Measurements from ENCODE around the gene LYPLAL1.

DNA sequence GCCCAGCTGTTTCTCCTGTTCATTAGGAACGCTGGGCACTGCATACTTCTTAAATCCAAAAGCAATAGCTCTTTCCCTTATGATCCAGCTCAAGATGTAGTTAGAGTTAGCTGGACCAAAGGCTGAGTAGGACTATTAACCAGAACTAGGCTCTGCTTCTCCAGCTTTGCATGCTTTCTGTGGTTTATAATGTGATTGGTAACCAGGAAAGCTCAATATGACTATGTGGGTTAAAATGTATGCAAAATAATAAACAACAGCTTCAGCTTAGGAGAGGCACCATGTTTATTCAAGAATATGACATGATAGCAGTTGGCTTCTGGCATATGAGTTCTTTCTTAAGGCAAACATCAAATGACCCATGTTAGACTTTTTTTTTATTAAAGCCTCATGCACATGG lies 73.8 kb downstream of the LYPLAL1 start:
- TF ChIP-seq HDAC2 (CRISPR knock-in tag; IDR thresholded peaks at IDR 0.05) (no peak), ZEB1 (IDR thresholded peaks at IDR 0.05; ENCODE audit: insufficient replicate concordance, low read depth) (no peak), ZMAT3 (CRISPR knock-in tag; conservative IDR thresholded peaks at IDR 0.05) (no peak), ZBTB7A (CRISPR knock-in tag; IDR thresholded peaks at IDR 0.05) (no peak), GABPA (IDR thresholded peaks at IDR 0.05; ENCODE audit: low read depth, low read length) (no peak), GABPA (CRISPR knock-in tag; IDR thresholded peaks at IDR 0.05; ENCODE audit: low read depth) (no peak)
- TF ChIP-seq, protein P1, sequence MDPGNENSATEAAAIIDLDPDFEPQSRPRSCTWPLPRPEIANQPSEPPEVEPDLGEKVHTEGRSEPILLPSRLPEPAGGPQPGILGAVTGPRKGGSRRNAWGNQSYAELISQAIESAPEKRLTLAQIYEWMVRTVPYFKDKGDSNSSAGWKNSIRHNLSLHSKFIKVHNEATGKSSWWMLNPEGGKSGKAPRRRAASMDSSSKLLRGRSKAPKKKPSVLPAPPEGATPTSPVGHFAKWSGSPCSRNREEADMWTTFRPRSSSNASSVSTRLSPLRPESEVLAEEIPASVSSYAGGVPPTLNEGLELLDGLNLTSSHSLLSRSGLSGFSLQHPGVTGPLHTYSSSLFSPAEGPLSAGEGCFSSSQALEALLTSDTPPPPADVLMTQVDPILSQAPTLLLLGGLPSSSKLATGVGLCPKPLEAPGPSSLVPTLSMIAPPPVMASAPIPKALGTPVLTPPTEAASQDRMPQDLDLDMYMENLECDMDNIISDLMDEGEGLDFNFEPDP (CRISPR knock-in tag; conservative IDR thresholded peaks at IDR 0.05): no peak
- TF ChIP-seq, protein P2, sequence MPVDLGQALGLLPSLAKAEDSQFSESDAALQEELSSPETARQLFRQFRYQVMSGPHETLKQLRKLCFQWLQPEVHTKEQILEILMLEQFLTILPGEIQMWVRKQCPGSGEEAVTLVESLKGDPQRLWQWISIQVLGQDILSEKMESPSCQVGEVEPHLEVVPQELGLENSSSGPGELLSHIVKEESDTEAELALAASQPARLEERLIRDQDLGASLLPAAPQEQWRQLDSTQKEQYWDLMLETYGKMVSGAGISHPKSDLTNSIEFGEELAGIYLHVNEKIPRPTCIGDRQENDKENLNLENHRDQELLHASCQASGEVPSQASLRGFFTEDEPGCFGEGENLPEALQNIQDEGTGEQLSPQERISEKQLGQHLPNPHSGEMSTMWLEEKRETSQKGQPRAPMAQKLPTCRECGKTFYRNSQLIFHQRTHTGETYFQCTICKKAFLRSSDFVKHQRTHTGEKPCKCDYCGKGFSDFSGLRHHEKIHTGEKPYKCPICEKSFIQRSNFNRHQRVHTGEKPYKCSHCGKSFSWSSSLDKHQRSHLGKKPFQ (CRISPR knock-in tag; IDR thresholded peaks at IDR 0.05; ENCODE audit: insufficient replicate concordance): no peak
